HL-60/S4 treated with phorbol 12-myristate 13-acetate at 8.2 ng/mL for 4 days and 3 days (cell line): ENCODE data around the gene KIAA1549.

Source experiments
- in situ Hi-C: fragments of 300-500 bp; cut with MboI; formaldehyde crosslinking; loops from 2 replicates; pipeline ENCODE4 v1.15.0; 2022; ENCODE audit warnings: low sequenced_read_pairs

Gene KIAA1549

GRCh38 chr7:138911007-138911406 is 70.2 kb downstream of the KIAA1549 start:
- in situ Hi-C loops = no loop called here

DNA sequence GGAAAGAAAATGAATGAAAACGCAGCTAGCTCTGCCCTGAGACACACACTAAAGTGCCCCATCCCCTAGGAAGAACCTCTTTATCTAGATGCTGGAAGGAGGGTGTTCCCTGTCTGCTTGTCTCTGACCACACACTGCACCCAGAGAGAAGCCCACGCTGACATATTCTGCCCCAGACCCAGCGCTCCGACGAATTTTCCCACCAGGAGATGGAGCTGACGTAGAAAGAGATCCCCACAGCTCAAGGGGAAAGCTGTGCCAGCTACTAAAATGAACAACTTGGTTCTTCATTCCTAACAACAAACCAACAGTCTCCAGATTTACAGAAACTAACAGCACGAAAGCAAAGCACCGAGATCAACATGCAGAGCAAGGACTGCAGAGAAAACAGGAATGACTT is 73.3 kb downstream of the KIAA1549 start:
- in situ Hi-C loops = no loop called here

DNA sequence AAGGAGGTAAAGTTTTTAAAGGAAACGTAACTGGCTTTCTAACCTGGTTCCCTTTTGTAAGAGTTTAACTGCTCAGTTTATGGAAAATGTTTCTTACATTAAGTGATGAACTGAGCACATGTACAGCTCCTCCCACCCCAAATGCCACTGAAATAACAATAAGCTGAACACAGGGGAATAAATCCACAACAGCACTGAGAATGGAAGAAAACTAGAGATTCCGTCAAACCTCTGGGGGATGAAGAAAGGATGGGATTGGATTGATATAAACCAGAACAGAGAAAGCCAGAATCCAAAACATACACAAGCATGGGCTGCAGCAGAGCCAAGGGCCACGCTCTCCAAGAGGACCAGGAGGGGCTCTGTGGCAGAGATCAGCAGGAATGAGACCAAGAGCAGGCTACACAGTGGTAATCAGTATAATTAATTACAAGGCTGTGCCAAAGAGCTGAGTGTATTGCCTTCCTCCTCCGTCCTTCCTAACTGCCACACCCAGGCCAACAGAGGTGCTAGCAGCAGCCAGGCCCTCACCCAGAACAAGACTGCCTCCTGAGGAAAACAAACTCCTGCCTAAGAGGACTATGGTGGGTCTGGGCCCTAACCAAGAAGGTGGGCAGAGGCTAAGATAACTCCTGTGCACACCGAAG is 73.9 kb downstream of the KIAA1549 start:
- in situ Hi-C loops = no loop called here

DNA sequence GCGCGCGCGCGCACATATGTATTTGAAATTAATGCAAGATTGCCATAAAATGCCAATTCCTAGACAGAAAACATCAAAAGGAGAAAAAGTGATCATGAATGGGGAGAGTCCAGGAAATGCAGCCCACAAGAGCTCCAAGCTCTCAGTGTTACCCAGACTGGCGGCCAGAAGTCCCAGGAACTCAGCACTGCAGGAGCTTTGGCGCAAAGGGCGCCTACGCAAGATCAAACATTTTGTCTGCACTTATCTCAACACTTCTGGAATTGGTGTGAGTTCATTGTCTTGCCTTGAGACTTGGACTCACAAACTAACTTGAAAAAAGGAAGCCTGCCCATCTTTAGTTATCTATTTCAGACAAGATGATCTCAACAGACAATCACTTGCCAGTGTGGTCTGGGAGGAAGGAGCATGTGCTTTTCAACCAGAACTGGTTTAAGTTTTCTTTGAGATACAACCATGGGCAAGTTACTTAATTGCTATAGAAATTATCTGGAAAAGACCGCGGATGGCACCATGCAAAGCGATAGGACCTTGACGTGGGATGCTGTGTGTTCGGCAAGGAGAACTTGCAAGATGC is 77.2 kb downstream of the KIAA1549 start:
- in situ Hi-C loops = no loop called here

DNA sequence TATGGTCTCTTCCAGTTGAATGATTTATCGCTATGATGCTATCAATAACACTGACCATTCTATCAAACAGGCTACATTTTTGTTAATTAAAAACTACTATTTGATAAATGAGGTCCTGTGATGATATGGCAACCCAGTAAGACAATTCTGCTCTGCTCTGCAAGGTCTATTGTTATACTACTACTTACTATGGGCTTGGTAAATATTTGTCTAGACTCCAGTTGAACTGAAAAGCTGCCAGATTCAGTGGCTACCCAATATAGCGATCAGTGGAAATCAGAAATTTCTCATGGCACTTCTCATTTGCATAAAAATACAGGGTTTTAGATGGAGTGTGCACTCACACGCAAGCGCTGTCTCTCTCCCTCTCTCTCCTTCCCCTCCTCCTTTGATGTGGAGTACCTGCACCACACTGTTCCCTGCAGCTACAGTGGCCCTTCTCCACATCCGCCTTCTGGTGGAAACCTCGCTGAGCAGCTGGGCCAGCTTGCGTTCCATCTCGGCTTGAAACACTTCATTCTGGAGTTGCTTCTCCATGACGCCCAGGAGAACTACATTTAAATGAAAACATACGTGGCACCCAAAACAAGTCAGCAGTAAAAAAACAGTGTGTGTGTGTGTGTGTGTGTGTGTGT is 77.9 kb downstream of the KIAA1549 start:
- in situ Hi-C loops = no loop called here

- in situ Hi-C loops = no loop called here
These were observed 79.0 kb downstream of the KIAA1549 start for GRCh38 chr7:138902161-138902560.

DNA sequence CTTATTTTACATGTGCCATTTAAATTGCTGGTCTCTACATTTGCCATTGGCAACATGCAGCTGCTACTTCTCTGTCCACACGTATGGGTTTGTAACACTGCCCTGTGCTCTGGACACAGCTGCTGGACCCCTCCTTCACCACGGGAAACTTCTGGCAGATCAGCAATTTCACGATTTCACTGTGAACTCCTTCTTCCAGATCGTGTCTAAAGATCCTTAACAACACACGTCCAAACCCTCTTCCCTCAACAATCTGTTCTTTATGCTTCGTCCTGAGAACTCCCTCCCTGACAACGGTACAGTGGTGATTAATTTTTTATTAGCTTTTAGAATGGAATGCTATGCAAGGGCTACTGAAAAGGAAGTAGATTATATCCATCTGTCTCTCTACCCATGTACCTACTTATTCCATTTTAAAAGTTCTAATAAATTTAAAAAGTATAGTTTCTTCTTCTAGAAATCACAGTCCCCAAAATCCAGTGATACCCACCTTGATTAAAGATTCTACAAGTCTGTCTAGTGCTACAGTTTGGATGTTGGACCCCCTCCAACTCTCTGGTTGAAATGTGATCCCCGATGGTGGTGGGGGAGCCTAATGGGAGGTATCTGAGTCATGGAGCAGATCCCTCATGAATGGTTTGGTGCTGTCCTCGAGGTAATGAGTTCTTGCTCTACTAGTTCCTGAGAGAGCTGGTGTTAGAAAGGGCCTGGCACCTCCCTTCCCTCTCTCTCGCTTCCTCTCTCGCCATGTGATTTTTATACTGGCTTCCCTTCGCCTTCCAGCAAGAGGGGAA is 81.0 kb downstream of the KIAA1549 start:
- in situ Hi-C loops = no loop called here

DNA sequence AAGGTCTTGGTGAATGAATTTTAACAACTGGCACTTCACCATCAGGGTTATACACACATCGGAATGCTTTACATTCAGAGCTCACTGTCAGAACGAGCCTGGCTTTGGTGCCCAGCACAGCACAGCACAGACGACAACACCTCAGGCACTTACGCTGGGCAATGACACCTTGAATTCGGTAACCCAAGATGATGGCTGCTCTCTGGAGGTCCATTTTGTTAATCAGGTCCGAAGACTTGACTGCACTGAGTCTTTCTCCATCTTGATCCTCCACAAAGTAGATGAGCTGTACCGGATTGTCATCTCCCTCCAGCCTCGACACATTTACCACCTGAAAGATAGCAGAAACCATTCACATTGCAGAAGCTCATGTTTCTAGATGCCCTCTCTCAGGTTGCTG is 82.4 kb downstream of the KIAA1549 start:
- in situ Hi-C loops = no loop called here

- in situ Hi-C loops = no loop called here
These were observed 82.9 kb downstream of the KIAA1549 start for GRCh38 chr7:138898255-138898654.

- in situ Hi-C loops = no loop called here
These were observed 85.5 kb downstream of the KIAA1549 start for GRCh38 chr7:138895679-138896078.

DNA sequence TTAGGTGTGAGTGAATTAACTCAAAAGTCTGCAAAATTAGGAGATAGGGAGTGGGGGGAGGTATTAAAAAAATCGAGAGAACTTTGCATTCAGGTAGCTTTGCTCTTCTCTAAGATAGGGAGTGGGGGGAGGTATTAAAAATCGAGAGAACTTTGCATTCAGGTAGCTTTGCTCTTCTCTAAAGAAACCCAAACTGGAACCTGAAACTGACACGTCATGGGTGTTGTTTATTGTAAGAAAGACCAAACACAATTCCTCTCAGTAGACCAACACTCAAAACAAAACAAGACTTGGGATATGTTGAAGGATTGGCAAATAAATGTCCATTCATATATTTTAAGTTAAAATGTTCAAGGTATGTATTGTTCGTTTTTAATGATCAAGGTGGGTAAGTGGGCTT is 87.9 kb downstream of the KIAA1549 start:
- in situ Hi-C loops = no loop called here

GRCh38 chr7:138892812-138893211 is 88.4 kb downstream of the KIAA1549 start:
- in situ Hi-C loops = no loop called here

- in situ Hi-C loops = no loop called here
These were observed 89.1 kb downstream of the KIAA1549 start for GRCh38 chr7:138892006-138892630.

GRCh38 chr7:138891446-138891810 is 89.8 kb downstream of the KIAA1549 start:
- in situ Hi-C loops = no loop called here

DNA sequence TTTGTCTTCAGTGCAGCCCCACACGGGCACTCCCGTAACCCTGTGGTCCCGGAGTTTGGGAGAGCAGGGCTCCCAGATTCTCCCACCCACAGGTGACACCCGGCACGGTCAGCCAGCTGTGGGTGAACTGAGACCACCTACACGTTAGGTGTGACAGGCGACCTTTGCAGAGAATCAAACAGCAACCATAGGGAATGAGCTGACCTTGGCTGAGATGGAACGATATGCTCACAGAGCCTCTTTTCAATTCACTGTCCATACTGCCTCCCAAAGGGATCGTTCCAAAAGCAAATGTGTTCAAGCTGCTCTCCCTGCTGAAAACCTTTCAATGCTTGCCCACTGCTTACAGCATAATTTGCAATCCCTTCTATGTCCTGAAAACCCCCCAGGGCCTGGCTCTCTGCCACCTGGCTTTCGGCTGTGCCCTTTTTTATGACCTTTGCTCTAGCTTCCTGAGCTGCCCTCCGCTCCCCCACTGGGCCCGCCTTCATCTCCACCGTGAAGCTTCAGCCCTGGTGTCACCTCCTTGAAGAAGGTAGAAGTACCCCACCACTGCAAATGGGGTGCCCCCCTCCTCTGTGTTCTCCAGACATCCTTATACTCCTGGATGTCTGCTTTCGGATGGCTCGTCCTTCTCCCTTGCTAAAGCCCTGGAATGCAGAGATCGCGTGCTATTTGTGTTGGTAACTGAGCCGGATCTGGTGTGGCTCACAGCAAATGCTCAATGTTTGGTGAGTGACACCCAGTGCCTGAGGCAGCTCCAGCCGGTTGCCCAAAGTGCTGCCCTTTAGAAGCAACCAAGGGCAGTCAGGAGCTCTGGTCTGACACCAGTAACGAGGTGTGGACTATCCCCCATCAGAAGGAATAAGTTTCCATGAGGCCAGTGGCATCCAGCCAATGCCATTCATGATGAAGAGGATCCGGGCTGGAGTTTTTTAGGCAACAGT is 90.4 kb downstream of the KIAA1549 start:
- in situ Hi-C loops = no loop called here

GRCh38 chr7:138889582-138890498 is 91.3 kb downstream of the KIAA1549 start:
- in situ Hi-C loops = no loop called here

- in situ Hi-C loops = no loop called here
These were observed 93.1 kb downstream of the KIAA1549 start for GRCh38 chr7:138887872-138888656.

DNA sequence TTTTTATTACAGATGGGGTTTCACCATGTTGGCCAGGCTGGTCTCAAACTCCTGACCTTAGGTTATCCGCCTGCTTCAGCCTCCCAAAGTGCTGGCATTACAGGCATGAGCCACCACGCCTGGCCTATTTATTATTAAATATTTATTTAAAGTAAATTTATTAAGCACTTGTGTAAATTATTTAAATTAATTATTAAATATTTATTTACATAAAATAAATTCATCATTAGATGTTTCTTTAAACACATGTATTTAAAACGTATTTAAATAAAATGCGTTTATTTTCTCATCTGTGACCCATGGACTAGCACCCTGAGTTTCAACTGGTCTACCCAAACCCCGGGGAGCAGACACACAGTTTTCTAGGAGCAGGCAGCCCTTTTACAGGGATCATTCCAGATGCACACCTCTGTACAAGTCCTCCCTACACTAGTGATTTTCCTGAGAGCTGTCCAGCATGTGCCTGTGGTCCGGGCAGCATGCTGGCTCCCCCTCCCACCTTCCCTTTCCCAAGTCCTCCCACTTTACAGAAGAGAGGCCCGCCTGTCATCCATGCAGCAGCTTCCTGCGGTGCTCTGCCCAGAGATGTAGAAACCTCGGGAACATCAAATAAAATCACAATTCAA is 94.0 kb downstream of the KIAA1549 start:
- in situ Hi-C loops = no loop called here
